Stimulated activated CD4-positive, alpha-beta T cell treated with anti-CD3 and anti-CD28 coated beads, Interleukin-15, amount 100 ng/mL, for 1 hour (primary cell): ENCODE data around the gene KIF1A.

Source experiments
- DNase-seq, 2 donors: peaks; one replicate each; pipeline ENCODE4 v3.0.0-alpha.2; 2020; ENCODE audit warnings: low read depth in 1 of 2, low spot score in 1 of 2

KIF1A gene, protein sequence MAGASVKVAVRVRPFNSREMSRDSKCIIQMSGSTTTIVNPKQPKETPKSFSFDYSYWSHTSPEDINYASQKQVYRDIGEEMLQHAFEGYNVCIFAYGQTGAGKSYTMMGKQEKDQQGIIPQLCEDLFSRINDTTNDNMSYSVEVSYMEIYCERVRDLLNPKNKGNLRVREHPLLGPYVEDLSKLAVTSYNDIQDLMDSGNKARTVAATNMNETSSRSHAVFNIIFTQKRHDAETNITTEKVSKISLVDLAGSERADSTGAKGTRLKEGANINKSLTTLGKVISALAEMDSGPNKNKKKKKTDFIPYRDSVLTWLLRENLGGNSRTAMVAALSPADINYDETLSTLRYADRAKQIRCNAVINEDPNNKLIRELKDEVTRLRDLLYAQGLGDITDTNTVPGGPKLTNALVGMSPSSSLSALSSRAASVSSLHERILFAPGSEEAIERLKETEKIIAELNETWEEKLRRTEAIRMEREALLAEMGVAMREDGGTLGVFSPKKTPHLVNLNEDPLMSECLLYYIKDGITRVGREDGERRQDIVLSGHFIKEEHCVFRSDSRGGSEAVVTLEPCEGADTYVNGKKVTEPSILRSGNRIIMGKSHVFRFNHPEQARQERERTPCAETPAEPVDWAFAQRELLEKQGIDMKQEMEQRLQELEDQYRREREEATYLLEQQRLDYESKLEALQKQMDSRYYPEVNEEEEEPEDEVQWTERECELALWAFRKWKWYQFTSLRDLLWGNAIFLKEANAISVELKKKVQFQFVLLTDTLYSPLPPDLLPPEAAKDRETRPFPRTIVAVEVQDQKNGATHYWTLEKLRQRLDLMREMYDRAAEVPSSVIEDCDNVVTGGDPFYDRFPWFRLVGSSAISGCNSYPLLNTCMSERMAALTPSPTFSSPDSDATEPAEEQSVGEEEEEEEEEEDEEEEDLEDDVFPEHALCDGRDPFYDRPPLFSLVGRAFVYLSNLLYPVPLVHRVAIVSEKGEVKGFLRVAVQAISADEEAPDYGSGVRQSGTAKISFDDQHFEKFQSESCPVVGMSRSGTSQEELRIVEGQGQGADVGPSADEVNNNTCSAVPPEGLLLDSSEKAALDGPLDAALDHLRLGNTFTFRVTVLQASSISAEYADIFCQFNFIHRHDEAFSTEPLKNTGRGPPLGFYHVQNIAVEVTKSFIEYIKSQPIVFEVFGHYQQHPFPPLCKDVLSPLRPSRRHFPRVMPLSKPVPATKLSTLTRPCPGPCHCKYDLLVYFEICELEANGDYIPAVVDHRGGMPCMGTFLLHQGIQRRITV (N-terminal part only)

DNA sequence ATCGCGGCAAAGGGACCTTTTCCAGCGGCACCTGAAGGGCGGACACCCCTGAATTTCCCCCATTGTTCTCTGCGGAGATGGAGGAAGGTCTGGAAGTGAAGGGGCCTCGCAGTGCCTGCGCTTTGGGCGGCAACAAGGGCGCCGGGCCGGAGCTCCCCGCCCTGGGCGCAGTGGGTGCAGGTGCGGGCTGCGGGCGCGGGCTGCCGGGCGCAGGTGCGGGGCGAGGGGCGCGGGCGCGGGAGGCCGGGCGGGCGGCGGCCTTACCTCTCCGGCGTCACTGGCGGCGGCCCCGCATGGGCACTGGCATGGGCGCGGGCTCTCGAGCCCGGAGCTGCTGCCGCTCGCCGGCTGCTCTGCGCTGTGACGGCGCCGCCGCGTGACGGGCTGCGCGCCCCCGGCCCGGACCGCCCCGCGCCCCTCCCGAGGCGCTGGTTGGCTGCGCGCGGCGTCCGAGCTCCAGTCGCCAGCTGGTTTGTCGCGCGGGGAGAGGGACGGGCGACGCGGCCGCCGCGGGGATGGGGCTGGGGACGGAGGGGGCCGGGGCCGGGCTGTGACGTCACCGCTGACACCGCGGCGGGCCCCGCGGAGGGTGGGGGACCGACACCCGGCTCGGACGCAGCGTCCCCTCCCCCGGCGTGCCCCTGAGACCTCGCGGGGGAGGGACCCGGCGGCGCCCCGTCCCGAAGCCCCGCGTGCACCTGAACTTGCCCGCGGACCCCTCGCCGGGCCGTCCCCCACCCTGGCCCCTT, at the start of gene KIF1A:
TSS of gene KIF1A (minus strand) at position 362 of the 749 bp plus-strand sequence. CDS start 22,467 bp downstream, outside the sequence.
- no peak for DNase-seq

DNA sequence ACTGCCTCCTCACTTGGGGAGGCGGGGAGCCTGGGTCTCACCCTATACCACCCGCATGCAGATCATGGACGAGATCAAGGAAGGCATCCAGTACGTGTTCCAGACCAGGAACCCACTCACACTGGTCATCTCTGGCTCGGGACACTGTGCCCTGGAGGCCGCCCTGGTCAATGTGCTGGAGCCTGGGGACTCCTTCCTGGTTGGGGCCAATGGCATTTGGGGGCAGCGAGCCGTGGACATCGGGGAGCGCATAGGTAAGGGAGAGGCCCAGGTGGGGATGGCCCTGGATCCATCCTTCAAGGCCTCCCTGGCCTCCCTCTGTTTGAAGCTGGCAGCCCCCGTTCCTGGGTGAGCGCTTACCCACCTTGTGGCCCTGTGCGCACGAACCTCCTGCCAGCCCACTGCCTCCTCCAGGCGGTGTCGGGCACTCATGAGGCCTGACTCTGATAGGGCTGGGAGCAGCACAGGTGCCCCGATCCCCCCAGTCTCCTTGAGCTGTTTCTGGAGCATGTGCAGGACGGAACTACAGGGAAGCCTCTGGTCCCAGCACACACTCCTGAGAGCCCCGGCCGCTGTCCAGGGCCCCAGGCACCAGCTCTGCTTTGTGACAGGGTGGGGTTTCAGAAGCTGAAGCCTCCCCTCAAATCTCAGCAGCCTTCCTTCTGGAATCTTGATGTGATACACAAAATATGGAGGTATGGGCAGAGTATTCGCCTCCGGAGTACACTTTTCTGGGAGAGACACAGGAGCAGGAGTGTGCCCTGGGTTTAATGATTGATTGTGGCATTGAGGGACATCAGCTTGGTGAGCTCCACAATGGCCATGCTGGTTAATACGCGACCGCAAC, 49.3 kb upstream of the KIF1A start:
- DNase-seq, result no peak

DNA sequence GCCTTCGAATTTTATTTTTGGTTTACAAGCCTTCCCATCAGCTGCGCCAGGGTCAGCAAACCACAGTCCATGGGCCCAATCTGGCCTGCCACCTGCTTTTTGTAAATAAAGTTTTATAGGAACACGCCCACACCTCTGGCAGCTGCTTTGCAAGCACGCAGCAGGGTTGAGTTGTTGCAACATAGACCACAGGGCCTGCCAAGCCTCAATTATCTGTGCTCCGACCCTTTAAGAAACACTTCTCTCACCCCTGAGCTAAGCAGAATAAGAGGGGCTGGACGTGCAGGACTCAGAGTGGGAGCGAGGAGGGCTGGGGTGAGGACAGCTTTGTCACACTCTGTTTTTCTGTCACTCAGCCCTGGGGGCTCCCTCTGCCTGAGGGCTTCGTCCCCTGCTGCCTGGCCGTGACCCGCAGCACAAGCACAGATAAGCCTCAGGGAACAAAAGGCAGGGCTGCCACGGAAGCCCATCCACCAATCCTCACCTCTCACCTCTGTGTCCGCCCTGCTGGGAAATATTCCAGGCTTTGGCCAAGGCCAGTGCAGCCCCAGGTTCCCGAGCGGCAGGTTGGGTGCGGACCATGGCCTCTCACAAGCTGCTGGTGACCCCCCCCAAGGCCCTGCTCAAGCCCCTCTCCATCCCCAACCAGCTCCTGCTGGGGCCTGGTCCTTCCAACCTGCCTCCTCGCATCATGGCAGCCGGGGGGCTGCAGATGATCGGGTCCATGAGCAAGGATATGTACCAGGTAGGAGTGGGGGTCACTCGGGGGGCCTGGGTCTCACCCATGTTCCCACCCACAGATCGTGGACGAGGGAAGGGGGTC, 48.5 kb upstream of the KIF1A start, which contains the start of gene AGXT:
TSS of gene AGXT (plus strand) at position 539 of the 823 bp plus-strand sequence. CDS start at position 581, 42 bp downstream.
- no peak for DNase-seq

DNA sequence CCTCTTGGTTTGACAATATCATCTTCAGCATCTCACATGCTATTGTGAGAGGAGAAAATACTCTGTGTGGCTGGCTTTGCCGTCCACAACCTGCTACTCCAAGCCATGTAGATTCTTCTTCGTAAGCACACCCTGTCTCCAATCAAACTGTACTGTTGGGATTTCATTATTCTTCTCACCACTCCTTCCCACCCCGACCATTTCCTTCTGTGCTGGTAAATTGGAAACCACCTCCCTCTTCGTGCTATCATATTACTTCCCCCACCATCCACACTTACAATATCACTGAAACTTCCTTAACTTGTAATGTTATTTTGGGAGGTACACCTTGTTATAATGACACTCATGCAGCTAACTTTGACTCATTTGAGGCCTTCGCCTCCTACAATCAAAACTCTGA, 45.4 kb upstream of the KIF1A start:
- no peak for DNase-seq

DNA sequence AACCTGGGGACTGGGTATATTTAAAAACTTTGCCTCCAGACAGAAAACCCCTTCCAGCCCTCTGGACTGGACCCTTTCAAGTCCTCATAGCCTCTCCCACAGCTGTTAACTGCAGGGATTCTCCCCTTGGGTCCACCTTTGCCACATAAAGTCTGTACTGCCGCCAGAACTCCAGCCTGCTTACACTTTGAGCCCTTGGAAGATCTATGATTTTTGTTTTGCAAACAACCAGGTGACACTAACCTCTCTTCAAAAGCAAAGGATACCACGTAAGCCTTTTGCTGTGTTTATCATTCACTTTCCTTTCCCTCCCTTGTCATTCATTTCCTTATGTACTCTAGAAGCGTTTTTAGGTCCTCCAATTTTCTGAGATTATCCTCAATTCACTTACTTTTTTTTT, 44.5 kb upstream of the KIF1A start:
- no peak for DNase-seq

DNA sequence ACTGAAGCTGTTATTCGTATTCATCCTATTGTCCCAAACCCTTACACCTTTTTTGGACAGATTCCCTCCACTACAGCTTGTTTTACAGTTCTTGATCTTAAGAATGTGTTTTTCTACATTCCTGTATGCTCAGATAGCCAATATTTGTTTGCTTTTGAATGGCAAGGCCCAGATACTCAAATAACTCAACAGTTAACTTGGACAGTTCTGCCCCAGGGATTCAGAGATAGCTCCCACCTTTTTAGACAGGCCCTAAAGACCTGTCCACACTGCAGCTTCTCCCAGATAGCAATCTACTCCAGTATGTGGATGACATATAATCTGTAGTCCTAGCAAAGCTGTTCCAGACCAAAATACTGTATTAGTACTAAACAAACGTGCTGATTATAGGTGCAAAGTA, 41.5 kb upstream of the KIF1A start:
- no peak for DNase-seq

DNA sequence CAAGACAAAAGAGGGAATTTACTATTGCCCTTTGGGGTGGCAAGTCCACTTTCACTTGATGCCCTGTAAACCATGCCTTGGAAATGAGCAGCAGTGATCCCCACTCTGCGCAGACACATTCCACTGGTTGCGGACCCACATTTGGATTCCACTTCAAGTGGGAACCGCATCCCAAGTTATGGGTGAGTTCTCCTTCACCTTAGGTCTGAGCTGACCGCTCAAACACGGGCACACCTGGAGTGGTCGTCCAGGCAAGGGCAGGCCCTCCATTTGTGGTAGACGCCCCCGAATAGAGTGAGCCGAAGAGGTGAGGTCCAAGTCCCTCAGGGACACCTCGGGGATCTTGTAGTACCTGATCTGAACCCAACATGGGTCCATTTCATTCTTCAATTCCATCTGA, 38.9 kb upstream of the KIF1A start:
- DNase-seq, result no peak

DNA sequence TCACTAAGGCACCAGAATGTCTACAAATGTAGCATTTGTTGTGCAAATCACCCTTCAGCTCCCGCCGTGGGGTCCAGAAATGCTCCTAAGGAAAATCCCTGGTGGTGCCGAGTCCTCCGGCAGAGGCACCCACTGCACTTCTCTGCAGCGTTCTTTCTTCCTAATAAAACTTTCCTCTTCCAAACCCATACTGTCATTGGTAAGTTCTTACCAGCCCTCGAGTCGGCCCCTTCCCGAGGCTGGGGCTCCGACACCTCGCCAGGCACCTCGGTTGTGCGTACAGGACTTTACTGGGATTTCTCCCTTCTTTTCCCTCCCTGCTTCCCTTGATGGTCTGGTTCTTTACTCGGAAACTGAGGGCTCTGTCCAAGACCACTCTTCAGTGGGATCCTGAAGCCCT, 38.3 kb upstream of the KIF1A start:
- DNase-seq, result no peak

DNA sequence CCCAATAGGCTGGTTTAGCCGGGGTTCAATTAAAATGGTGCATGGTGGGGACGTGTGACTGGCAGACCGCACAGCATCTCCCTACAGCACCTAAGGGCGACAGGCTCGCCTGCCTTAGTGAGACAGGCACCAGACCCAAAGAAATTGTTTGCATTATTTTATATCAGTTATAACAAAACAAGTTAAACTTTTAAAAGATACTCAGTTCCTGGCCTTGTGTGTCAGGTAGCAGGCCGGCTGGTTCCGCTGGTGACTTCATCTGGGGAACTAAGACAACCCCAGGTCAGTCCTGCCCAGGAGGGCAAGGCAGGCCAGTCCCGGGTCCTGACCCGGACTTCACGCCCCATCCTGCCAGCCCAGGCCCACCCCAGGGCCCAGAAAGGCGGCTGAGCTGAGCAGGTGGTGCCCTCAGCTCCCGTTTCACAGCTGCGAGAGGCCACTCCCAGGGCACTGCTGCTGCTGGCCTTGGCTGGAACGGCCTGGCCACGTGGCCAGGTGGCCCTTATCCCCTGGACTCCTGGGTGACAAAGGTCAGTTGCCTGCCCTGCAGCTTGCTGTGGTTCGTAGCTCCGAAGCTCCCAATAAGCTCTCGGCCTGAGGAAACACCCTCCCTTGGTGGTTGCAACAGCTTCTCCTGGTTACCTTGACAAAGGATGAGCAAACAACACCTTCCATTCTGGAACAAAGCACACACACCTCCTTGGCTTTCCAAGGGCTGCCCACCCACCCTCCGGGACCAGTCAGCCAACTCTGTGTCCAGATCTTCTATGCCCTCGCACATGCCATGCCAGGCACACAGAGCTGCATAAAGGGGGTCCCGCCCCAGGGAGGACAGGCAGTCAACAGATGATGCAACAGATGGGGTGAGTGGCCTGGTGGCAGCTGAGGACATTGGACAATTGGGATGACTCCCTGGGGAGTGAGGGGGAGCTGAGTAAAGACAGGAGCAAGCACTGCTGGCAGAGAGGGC, 37.3 kb upstream of the KIF1A start:
- no peak for DNase-seq

DNA sequence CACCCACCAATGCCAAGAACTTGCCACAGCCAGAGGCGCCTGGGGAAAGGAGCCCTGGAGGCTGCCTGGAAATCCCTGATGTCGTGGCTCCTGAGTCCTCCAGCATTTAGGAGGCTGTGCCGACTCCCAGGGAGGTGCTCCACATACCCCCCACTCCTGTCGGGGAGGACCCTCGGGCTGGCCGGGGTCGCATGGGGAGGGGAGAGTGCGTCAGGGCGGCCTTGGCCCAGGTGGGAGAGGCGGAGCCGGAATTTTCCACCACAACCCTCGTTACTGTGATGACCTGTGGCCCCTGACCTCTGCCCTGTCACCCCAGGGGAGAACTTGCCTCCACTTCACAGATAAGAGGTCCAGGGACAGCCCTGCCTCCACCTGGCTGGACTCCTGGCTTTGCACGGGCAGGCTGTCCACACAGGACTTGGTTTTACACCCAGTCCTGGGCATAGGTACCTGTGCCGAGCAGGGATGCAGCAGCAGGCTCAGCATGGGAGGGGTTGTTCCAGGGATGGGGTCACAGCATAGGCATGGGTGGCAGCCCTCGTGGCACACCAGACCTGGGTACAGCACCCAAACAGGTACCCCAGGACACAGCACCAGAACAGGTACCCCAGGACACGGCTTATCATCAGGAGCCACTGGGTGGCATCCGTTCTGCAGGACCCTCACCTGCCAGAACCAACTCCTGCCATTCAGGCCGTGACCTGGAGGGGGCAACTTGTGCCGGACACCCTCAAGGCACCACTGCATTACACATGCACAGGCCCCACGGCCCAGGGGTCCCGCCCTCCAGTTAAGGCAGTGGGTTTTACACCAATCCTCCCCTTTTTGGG, 36.3 kb upstream of the KIF1A start:
- no peak for DNase-seq

DNA sequence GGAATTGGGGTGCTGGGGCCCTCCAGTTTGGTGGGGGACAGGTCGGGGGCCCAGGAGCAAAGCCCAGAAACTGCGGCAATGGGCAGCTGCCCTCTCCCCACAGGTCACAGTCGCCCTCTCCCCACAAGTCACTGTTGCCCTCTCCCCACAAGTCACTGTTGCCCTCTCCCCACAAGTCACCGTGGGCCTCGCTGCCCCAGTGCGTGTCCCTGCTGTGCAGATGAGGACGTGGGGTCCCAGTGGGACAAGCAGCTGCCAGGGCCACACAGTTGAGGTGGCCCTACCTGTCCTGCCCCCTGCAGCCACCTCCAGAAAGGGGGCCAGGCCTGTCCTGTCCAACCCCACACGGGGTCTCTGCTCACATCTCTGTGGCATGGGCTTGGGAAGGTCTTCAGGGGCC, 35.7 kb upstream of the KIF1A start:
- DNase-seq, result no peak

DNA sequence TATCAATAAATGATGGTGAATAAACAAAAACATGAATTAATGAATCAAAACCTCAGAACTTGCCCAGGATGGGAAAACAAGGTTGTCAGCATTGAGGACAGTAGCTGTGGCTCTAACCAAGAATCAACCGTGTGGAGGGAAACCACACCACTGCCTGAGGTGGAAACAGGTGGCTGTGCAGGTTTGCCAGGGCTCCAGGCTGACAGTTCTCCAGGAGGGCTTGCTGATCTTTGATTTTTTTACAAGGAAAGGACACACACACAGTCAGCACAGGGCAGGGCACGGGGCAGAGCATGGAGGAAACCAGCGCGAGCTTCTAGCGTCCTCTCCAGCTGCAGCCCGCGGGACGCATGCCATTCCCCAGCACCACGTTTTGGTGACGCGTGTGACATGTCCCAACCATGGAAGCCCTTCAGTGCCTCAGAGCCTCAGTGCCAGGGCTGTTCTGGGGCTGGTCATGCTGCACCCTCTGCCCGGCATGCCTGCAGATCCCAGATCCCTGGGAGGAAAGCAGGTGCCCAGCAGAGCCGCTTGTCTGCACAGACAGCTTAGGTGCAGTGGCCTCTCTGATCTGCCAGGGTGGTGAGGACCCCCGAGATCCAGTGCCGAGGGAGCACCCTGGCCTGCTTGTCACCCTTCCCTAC, 32.8 kb upstream of the KIF1A start:
- DNase-seq, result no peak

DNA sequence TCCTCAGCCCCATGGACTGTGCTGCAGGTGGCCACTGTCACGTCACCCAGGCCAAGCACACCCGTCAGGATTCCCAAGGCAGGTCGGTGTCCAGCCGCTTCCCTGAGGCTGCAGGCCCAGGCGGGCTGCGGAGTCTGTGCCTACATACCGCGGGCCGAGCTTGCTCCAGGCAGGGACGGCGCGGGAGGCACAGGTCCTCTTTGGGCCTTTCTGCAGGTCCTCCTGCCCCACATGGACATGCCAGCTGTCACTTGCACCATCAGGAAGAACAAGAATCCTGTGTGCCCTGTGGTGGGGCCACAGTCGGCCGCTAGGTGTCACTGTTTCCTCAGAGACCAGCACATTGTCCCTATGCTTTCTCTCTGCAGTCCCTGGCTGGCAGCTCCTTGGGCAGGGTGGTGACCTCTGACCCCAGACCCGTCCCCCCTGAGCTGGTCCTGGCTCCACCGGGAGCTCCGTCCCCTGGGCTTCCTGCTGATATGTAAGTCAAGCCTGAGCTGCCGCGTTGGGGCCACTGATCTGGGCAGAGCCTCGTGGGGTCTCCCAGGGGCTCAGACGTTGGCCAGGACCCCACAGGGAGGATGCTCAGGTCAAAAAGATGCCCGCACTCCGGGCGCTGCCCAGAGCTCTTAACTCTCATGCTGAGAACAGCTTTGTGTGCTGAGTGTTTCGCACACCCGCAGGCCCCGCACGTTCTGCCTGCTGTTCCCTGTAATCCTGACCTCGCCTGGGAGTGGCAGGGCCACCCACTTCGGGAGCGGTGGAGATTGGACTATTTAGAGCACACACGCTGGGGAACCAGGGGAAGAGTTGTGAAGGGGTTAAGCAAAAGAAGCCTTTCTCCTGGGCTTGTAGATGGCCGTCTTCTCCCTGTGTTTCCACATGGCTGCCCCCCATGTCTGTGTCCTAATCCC, 31.3 kb upstream of the KIF1A start:
- DNase-seq, result peak; percentile 62 to 74

DNA sequence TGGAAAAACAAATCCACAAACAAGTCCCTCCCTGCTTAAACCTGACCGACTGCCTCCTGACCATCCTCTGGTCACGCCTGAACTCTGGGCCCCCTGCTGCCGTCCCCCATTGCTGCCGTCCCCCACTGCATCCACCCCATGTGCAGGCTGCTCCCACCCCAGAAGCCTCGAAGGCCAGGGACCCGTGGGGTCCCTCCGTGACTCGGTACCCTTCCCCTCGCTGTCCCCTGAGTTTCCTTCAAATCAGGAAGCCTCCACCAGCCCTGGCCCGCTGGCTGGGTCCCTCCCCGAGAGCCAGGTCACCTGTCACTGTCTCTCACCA, 30.7 kb upstream of the KIF1A start:
- DNase-seq, result no peak

DNA sequence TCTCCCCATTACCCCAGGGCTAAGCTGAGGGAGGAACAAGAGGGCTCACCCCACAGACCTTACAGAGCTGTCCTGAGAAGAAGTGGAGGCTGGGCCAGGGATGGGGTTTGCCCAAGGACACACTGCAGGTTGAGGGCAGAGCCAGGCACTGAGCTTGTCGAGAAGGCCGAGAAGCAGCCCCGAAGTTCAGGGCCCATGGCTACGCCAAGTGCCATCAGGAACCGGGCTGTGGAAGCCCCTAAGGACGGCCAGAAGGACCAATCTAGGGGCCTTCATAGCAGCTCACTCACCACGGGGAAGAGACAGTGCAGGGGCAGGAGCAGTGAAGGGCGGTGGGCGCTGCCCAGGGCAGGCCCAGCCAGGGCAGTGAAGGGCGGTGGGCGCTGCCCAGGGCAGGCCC, 30.0 kb upstream of the KIF1A start:
- DNase-seq, result no peak
